ENCODE data around the gene BTF3. TPM values are rescaled to one million over a fixed set of nuclear protein-coding genes. Genes with fewer than 3 reads are reported as not detected.
A peak's percentile ranks its signal among the peaks of the same experiment; 100 is the strongest.

Gene BTF3
- total and polyA plus RNA-seq, 2 experiments from 2014 or later = 407 to 458 TPM

- Histone ChIP-seq H3K9me3 (ENCODE audit: low read depth) (no peaks in the 10 kb centered on the region), H3K4me3 (no peak overlapping the region), H3K27ac (no peak overlapping the region), H3K27me3 (peaks cover 4% of the 10 kb centered on the region), H3K4me1 (ENCODE audit: low read depth) (peaks cover 14% of the 10 kb centered on the region), H3K36me3 (no peaks in the 10 kb centered on the region)
- TF ChIP-seq, protein P1, sequence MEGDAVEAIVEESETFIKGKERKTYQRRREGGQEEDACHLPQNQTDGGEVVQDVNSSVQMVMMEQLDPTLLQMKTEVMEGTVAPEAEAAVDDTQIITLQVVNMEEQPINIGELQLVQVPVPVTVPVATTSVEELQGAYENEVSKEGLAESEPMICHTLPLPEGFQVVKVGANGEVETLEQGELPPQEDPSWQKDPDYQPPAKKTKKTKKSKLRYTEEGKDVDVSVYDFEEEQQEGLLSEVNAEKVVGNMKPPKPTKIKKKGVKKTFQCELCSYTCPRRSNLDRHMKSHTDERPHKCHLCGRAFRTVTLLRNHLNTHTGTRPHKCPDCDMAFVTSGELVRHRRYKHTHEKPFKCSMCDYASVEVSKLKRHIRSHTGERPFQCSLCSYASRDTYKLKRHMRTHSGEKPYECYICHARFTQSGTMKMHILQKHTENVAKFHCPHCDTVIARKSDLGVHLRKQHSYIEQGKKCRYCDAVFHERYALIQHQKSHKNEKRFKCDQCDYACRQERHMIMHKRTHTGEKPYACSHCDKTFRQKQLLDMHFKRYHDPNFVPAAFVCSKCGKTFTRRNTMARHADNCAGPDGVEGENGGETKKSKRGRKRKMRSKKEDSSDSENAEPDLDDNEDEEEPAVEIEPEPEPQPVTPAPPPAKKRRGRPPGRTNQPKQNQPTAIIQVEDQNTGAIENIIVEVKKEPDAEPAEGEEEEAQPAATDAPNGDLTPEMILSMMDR (IDR thresholded peaks at IDR 0.05; ENCODE audit: low read depth, low read length) = no peak
- no peak for DNase-seq (ENCODE audit: low read depth in 1 of 2, low spot score in 1 of 2)
These were observed 2.4 kb upstream of the BTF3 start for GRCh38 chr5:73495772-73496335.

GRCh38 chr5:73496984-73497457 is 1.2 kb upstream of the BTF3 start:
- Histone ChIP-seq H3K36me3 (no peaks in the 10 kb centered on the region), H3K27me3 (peaks cover 4% of the 10 kb centered on the region), H3K4me3 (peak overlapping the region; percentile 60), H3K9me3 (ENCODE audit: low read depth) (no peaks in the 10 kb centered on the region), H3K4me1 (ENCODE audit: low read depth) (peaks cover 14% of the 10 kb centered on the region), H3K27ac (peak overlapping the region; percentile 92)
- TF ChIP-seq, protein P1 (IDR thresholded peaks at IDR 0.05; ENCODE audit: low read depth, low read length) = peak; percentile 41
- peak; percentile 48 to 67 for DNase-seq (ENCODE audit: low read depth in 1 of 2, low spot score in 1 of 2)

DNA sequence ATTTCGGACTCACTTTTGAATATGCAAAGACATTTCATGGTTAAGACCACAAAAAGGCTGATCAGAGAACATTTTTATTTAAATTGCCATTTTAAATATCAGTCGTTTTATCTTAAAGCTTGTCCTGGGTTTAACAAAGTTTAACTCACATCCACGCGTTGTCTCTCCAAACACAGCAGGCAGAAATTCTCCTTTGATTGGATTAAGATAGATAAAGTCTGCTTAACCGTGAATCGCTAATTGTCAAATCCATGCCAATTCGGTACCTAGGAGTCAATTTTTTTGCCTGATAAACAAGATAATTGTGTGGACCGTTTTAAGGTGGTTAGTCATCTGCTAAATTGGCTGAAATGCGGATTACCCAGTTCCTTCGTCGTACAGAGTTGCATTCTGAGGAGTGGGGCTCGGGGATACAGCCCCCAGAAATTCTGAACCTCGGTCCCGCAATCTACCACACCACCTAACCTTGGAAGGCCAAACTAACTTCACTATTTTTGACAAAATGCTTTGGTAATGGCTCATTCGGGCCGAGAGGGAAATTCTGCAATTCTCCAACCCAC is 665 bp upstream of the BTF3 start:
- H3K4me3 ChIP-seq = peak overlapping the region; percentile 60

DNA sequence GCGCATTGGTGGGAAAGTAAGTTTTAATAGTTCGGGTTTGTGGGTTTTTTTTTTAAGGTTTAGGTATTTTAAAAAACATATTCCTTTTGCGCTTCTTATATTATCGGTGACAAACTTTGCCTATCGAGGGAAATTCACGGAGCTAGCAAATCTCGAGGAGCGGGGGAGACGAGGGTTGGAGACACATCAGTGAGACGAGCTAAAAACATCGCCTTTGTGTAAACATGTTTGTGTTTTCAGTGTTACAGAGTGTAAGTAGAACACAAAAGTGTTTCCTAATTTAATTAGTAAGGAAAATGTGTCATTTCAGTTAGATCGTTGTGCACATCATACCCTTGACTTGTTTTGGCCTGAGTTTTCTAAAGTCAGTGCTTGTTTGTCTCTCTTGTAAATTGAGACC is 945 bp downstream of the BTF3 start:
- H3K27me3 ChIP-seq = peaks cover 4% of the 10 kb centered on the region
- TF ChIP-seq, protein P1 (IDR thresholded peaks at IDR 0.05; ENCODE audit: low read depth, low read length) = no peak
- peaks cover 16% of the 10 kb centered on the region for H3K36me3 ChIP-seq
- H3K4me1 ChIP-seq (ENCODE audit: low read depth) = peaks cover 14% of the 10 kb centered on the region
- H3K9me3 ChIP-seq (ENCODE audit: low read depth) = no peaks in the 10 kb centered on the region
- peak overlapping the region; percentile 60 for H3K4me3 ChIP-seq
- DNase-seq (ENCODE audit: low read depth in 1 of 2, low spot score in 1 of 2) = peak in 1 of 2 donors; percentile 5
- H3K27ac ChIP-seq = peak overlapping the region; percentile 92

More for the DNA sequence above, 665 bp upstream of the BTF3 start:
- Histone ChIP-seq H3K36me3 (peaks cover 1% of the 10 kb centered on the region), H3K27ac (peak overlapping the region; percentile 92), H3K27me3 (peaks cover 4% of the 10 kb centered on the region), H3K4me1 (ENCODE audit: low read depth) (peaks cover 14% of the 10 kb centered on the region), H3K9me3 (ENCODE audit: low read depth) (no peaks in the 10 kb centered on the region)
- DNase-seq (ENCODE audit: low read depth in 1 of 2, low spot score in 1 of 2) = peak in 1 of 2 donors; percentile 5
- TF ChIP-seq, protein P1 (IDR thresholded peaks at IDR 0.05; ENCODE audit: low read depth, low read length) = no peak

GRCh38 chr5:73499756-73500155 is 1.5 kb downstream of the BTF3 start:
- TF ChIP-seq, protein P1 (IDR thresholded peaks at IDR 0.05; ENCODE audit: low read depth, low read length) = no peak
- H3K36me3 ChIP-seq = peaks cover 21% of the 10 kb centered on the region
- no peak for DNase-seq (ENCODE audit: low read depth in 1 of 2, low spot score in 1 of 2)
- no peaks in the 10 kb centered on the region for H3K9me3 ChIP-seq (ENCODE audit: low read depth)
- H3K27ac ChIP-seq = no peak overlapping the region
- peak overlapping the region; percentile 60 for H3K4me3 ChIP-seq
- H3K4me1 ChIP-seq (ENCODE audit: low read depth) = peaks cover 14% of the 10 kb centered on the region
- H3K27me3 ChIP-seq = peaks cover 2% of the 10 kb centered on the region
